SKM-1 treated with dmso at 0.1 percent for 144 hours (cell line): ENCODE measurements around the gene IRS2.

ENCODE experiments used
- DNase-seq: peaks from one replicate; lab custom pipeline; 2025; ENCODE audit not compliant: unreplicated experiment; lab: John Stamatoyannopoulos, UW

IRS2 gene

GRCh38 chr13:109782066-109782822, 4.1 kb downstream of the IRS2 start:
- DNase-seq: peak; percentile 18

DNA sequence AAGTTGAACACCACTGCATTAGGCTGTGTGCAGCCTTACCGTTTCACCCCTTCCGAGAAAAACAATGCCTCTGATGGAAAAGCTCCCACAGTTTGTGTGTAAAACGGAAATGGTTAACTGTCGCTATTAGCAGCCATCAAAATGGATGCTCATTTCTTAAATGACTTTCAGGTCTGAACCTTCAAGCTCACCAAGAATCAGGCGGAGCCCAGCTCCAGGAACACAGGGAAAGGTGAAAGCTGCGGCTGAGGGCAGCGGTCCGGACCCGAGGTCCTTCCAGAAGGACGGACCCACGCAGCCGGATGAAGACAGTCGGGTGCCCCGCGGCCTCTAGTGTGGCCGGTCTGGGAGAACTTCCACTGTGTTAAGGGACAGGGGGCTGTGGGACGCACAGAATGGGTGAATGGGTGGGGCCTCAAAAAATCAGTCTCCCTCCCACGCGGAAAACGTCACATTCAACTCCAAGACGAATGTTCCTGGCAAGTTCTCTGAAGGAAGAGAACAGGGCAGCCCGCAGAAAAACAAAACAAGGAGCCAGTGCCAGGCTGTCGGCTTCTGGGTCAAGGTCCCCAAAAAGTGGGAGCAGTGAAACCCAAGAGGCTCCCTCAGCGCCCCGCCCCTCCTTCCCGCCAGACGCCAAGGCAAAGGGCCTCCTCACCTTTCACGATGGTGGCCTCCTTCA, 4.9 kb downstream of the IRS2 start:
- DNase-seq: no peak

- DNase-seq: no peak
Measured at GRCh38 chr13:109780845-109781383, 5.5 kb downstream of the IRS2 start.

- DNase-seq: no peak
Measured at GRCh38 chr13:109779876-109780510, 6.4 kb downstream of the IRS2 start.

DNA sequence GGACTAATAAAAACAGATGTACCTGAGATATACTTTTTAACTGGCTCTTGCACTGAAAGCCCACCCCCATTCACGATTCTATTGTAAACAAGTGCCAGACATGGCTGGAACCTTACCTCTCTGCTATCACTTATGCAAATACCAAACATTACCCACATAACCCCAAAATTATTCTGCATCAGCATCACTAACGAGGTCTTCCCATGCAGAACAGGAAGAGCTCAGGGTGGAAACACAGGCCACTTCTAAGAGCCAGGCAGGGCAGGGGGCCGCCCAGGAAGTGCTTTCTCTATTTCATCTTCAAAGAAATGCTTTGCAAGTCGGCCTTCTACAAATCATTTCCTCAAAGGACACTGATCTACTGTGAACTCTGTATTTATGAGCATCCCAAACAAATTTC, 7.3 kb downstream of the IRS2 start:
- DNase-seq: no peak

DNA sequence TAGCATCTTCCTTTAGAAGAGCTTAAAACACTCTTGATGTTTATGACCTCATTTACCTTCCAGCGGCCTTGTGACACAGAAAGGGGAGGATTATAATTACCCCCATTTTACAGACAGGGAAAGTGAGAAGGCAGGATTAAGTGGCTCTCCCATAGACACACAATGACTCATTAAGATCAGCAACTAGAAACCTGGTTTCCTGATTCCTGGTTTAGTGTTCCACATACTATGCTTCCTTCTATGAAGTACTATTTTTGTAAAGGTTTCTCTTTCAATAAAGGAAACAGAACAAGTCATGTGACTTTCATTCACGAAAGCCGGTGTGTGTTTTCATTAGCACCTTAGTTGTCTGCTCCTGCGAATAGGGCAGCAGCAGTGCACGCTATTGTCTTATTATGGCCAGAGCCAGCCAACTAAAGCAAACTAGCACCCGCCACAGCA, 8.3 kb downstream of the IRS2 start:
- DNase-seq: peak; percentile 27

DNA sequence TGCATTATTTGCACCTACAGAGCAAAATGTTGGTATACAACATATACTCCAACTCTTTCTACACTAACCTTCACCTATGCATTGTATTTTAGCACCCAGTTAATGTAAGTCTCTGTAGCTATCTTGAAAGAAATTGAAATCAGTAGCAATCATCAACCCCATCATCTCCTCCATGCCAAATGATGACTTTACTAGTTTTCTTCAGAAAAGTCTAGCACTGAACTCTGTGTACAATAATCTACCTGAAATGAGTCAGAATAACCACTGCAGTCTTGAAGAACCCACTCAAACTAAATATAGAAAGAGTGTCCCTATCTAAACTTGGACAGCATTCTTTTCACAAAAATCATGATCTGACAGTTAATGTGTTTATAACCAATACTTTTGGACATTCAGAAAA, 9.8 kb downstream of the IRS2 start:
- DNase-seq: no peak

DNA sequence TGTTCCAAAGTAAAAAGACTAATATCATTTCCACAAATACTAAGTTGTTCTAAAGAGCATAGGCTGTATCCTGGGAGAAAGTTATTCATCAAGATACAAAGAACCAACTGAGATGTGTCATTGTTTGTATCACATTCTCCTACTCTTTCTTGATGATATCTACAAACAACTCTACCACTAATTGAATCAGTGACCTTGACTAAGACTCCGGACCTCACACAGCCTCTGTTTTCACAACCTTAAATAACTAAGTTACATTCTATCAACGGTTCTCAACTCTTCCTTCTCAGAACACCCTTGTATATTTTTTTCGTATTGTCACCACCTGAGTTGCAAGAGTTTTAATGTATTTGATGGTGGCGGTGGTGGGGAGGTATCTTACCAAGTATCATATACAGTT, 12.6 kb downstream of the IRS2 start:
- no peak for DNase-seq

GRCh38 chr13:109773276-109773675, 13.1 kb downstream of the IRS2 start:
- DNase-seq: no peak

DNA sequence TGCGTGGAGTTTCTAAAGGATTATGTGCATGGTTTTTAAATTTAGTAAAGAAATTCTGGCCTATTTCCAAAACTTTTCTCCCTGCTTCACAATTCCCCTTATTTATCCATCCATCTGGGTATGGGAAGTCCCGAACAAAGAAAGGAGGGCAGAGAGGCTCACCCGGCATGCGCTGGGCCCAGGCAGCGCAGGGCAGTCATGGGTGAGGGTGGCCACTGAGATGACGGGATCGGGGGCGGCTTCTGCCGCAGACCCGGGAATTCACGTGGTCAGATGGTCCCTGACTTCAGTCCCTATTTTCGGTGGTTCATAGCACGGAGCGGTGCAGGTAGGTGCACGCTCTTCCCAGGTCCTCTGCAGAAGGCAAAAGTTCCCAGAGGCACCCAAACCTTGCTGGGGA, 14.5 kb downstream of the IRS2 start:
- no peak for DNase-seq

DNA sequence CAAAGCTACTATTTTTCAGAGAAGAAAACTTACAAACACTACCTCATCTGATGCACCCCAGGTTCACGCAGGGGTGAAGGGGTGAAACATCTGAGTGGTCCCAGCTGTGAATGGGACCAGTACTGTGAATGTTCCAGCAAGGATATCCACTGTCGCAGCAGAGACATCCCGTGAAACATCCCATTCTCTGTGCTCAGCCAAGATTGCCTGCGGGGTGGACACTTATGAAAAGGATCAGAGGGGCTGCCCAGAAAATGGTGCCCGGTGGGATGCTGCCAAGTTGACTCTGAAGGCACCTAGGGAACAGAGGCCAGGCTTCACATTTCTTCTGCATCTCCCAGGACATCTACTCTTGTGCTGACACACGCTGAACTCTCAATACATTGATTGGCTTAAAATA, 15.9 kb downstream of the IRS2 start:
- DNase-seq: no peak

GRCh38 chr13:109769921-109770320, 16.5 kb downstream of the IRS2 start:
- DNase-seq: no peak

GRCh38 chr13:109769275-109769674, 17.1 kb downstream of the IRS2 start:
- no peak for DNase-seq

GRCh38 chr13:109768616-109769015, 17.8 kb downstream of the IRS2 start:
- no peak for DNase-seq

DNA sequence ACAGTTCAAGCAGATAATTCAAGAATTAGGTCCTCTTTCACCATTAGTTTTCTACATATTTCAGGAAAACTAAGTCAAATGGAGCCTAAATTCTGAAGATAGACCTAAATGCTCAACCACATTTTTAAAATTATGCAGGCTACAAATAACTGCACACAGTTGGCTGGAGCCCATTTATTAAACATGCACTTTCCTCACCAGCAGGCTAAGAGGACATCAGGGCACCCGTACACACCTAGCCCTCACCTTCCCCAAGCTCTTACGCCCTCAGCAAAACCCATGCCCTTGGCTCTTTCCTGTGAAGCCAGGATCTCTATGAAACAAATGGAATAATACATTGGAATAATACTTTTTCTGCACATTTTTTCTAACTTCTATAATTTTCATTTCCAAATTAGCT, 18.2 kb downstream of the IRS2 start:
- no peak for DNase-seq

DNA sequence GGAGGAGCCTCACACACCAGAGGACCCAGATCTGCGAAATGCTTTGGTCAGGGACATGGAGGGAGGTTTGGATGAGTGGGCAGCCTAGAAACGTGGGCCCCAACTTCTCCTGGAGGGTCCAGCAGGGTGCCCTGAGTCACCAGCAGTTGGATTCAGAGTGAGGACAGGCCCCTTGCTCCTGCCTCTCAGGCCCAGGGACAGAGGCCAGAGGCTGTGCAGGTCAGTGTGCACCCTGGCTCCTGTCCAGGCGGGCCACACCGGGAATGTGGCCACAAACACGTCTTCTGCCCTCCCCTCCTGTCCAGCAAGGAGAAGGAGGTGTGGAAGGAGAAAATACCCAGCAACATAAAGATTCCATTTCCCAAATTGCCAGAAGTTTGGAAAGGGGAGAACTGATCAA, 19.4 kb downstream of the IRS2 start:
- DNase-seq: no peak

DNA sequence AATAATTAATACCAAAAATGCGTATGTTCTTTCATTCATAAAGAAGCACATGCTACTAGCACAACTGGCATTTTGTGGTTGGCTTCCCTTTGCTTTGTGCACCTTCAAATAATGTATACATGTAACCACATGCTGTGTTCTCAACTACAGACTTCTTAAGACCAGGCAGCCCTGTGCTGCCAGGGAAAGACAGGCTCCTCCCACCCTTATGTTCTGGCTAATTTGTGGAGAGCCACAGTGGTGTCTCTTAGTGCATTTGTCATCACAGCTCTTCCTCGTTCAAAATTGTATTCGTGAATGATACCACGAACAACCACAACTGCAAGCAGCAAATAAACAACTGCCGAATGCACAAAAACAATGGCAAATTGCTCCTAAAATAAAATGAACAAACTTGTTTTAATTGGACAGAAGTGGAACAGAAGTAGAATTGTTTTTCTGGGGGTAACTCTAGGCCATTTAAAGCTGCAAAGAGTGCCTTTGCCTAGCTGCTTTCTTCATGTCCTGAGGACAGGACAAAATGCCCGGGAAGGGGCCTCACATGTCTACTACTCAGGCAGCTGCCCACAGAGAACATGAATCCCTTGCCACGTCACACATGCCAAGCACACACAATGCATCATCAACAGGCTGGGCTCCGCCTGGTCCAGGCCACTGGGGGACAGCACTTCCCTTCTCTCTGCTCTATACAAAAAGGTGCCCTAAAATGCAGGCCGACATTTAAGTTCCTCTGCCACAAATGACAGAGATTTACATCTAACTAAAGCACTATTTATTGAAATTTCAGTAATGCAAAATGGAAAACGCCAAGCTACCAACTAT, 21.7 kb downstream of the IRS2 start:
- DNase-seq: no peak

DNA sequence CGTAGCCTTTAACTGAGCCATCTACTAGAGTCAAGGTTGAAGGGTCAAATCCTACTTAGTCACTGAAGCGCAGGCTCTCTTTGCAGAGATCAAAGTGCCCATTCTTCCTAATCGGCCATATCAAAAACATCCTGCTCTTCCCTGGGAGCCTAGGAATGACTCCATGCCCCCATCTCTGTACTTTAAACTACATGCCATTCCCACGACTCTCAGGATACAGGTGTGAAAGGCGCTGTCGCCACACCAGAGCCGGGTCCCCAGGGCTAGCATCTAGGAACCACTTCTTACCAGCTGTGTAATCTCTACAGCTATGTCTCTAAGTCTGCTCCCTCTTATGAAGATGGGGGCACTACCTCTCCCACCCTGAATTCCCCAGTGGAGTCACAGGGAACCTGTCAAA, 22.3 kb downstream of the IRS2 start:
- DNase-seq: no peak

- no peak for DNase-seq
Measured at GRCh38 chr13:109762791-109763190, 23.6 kb downstream of the IRS2 start.

DNA sequence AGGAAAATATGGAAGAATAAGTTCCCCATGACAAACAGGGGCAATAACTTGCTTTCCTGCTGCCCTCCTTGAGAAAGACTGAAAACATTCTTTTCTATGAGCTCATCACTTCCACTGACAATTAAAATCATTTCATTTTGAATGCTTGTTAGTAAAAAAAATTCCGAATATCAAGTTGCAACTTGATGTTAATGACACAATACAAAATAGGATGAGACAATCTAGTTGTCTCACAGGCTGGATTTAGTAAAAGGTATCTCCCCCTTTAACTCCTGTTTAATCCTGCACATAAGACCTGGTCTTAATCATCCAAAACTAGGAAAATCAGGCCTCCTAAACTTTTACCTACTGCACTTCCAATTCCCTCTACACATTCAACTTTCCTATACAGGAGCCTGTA, 24.7 kb downstream of the IRS2 start:
- no peak for DNase-seq

DNA sequence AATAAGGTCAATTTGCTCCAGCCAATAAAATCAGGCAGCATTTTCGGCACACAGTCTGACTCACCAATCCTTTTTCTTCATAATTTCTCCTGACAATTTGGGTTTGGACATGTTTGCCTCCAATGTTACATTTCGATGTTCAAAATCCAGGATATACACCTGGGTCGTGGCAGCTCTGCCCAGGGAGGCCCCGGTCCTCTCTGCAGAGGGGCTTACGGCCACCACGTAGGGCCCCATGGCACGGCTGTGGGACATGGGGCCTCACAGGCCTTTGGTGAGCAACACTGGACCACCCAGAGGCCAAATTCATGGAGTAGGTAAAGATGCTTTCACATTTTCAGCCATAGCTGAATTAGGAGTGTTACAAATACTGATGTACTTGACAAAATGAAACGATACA, 25.4 kb downstream of the IRS2 start:
- no peak for DNase-seq
